Activated naive CD8-positive, alpha-beta T cell (primary cell): Measurements from ENCODE around the gene CRIM1.

Source experiments
- H3K27ac Mint-ChIP-seq: one replicate; pipeline ENCODE4 v1.8.0; 2021; ENCODE audit warnings: mixed read lengths
- H3K27me3 Mint-ChIP-seq: one replicate; pipeline ENCODE4 v1.8.0; 2021; ENCODE audit warnings: mixed read lengths
- H3K36me3 Mint-ChIP-seq: one replicate; pipeline ENCODE4 v1.8.0; 2021; ENCODE audit warnings: mixed read lengths
- H3K4me1 Mint-ChIP-seq: one replicate; pipeline ENCODE4 v1.8.0; 2021; ENCODE audit warnings: low read depth, mixed read lengths
- H3K4me3 Mint-ChIP-seq: one replicate; pipeline ENCODE4 v1.8.0; 2021; ENCODE audit warnings: mild to moderate bottlenecking, mixed read lengths
- H3K9me3 Mint-ChIP-seq: one replicate; pipeline ENCODE4 v1.8.0; 2021; ENCODE audit warnings: low read depth, mixed read lengths

Gene CRIM1

GRCh38 chr2:36433311-36434217 is 78.0 kb downstream of the CRIM1 start:
- H3K36me3 Mint-ChIP-seq, result no peaks in the 10 kb centered on the region
- no peak overlapping the region for H3K4me3 Mint-ChIP-seq
- H3K9me3 Mint-ChIP-seq, result no peaks in the 10 kb centered on the region
- H3K27me3 Mint-ChIP-seq, result no peaks in the 10 kb centered on the region
- no peaks in the 10 kb centered on the region for H3K4me1 Mint-ChIP-seq
- no peak overlapping the region for H3K27ac Mint-ChIP-seq

DNA sequence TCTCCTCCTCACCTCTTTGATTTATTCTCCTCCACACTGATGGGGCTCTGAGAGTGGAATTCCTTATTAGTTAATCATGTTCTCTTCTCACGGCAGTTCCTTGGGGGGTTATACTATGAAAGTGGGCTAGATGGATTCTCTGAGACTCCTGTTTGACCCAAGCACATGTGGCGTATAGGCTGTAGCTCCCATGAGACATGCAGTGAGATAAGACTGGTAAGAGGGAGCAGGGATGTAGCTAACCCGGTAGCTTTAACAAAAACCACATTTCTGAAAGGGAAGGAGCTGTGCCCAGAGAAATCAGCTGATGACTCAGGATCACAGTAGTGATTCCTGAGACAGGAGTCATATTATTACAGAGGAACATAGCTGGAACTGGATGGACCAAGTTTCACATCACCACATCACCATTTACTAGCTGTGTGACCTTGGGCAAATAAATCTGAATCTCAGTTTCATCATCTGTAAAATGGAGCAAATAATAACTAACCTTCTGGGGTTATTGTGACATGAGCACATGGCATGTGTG is 82.9 kb downstream of the CRIM1 start:
- peaks cover 6% of the 10 kb centered on the region for H3K36me3 Mint-ChIP-seq
- H3K9me3 Mint-ChIP-seq, result no peaks in the 10 kb centered on the region
- H3K27ac Mint-ChIP-seq, result no peak overlapping the region
- no peaks in the 10 kb centered on the region for H3K27me3 Mint-ChIP-seq
- no peak overlapping the region for H3K4me3 Mint-ChIP-seq
- H3K4me1 Mint-ChIP-seq, result peaks cover 7% of the 10 kb centered on the region

DNA sequence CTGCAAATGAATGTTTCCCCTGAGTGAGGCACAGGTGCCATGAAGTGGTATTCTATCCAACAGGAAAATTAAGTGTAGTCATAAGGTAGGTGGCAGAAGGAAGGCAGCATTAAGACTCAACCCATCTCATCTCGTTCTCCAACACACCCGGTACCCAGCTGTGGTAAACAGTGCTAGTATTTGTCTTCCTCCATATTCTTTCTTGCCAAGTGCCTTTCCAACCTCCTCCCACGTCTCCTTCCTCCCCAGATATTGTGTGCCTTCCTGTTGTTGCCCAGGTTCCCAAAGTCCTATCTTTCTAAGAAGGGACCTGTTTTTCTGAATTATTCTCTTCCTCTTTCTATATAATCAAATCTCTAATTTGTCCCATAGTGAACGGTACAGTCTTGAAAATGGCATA is 83.5 kb downstream of the CRIM1 start:
- Mint-ChIP-seq H3K36me3 (peaks cover 9% of the 10 kb centered on the region), H3K27me3 (no peaks in the 10 kb centered on the region), H3K4me1 (peaks cover 7% of the 10 kb centered on the region), H3K4me3 (no peak overlapping the region), H3K9me3 (no peaks in the 10 kb centered on the region), H3K27ac (no peak overlapping the region)

- H3K9me3 Mint-ChIP-seq, result no peaks in the 10 kb centered on the region
- H3K4me3 Mint-ChIP-seq, result no peak overlapping the region
- H3K36me3 Mint-ChIP-seq, result peaks cover 16% of the 10 kb centered on the region
- no peaks in the 10 kb centered on the region for H3K27me3 Mint-ChIP-seq
- H3K27ac Mint-ChIP-seq, result no peak overlapping the region
- peaks cover 7% of the 10 kb centered on the region for H3K4me1 Mint-ChIP-seq
Measured at GRCh38 chr2:36441065-36441625, 85.6 kb downstream of the CRIM1 start.

GRCh38 chr2:36441816-36442215 is 86.2 kb downstream of the CRIM1 start:
- H3K36me3 Mint-ChIP-seq, result peaks cover 16% of the 10 kb centered on the region
- no peaks in the 10 kb centered on the region for H3K9me3 Mint-ChIP-seq
- H3K27ac Mint-ChIP-seq, result no peak overlapping the region
- H3K4me1 Mint-ChIP-seq, result peaks cover 7% of the 10 kb centered on the region
- H3K4me3 Mint-ChIP-seq, result no peak overlapping the region
- H3K27me3 Mint-ChIP-seq, result no peaks in the 10 kb centered on the region

DNA sequence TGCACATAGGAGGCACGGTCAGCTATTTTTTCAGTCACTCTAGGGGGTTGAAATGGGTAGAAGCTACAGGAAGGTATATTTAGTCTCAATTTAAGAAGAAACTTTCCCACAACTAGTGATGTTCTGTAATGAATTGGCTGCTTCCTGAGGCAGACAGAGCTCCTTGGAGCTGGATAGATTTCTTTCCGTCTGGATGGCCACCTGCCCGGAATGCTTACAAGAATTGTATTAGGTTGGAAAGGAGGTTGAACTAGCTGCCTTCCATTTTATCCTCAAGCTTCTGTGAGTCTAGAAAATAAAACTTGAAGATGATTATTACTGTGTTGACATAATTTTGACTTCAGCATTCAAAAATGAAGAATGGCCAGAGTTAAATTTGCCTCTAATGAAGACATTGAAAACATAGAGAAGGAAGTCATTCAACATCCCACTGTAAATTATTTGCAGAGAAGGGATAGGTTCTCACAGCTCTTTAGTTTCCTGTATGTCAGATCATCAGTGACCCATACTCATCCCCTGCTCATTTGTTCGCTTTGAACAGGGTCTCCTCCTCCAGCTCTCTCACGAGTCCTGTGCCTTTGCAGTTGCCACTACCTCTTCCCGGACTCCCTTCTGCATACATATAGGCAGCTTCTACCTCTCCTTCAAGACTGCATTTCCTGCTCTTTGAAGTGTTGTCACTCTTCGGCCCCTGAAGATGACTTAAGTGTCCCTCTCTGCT is 88.8 kb downstream of the CRIM1 start:
- Mint-ChIP-seq H3K9me3 (no peaks in the 10 kb centered on the region), H3K27me3 (no peaks in the 10 kb centered on the region), H3K36me3 (peaks cover 20% of the 10 kb centered on the region), H3K27ac (no peak overlapping the region), H3K4me1 (peaks cover 7% of the 10 kb centered on the region), H3K4me3 (no peak overlapping the region)

DNA sequence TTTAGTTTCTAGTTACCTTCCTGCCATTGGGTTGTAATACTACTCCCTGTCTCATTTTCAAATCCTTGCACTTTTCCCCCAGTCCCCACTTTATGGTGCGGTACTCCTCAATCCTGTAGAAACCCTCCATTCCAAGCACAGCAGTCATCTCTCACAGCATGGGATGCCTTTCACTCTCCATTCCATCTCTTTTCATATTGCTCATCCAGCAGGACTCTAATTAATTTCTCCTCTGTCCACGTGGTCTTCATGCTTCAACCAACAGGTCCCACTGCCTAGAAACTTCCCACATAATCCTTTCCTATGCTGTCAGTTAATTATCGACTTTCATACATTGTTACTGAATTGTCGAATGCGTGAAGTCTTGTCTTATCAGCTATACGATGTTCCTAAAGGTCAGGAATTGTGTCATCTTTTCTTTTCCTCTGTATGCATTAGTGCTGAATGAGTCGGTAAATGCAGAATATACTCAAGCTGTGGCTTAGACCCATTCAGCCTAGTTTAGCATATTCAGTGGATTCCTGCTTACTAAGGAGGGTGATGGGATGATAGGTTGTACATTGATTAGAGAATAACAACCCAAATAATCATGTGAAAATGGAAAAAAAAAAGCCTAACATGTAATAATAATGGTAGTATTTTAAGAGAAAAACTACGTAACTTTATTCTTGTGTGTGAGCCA is 89.7 kb downstream of the CRIM1 start:
- Mint-ChIP-seq H3K4me3 (no peak overlapping the region), H3K9me3 (no peaks in the 10 kb centered on the region), H3K27me3 (no peaks in the 10 kb centered on the region), H3K4me1 (peaks cover 7% of the 10 kb centered on the region), H3K27ac (no peak overlapping the region), H3K36me3 (peaks cover 20% of the 10 kb centered on the region)

DNA sequence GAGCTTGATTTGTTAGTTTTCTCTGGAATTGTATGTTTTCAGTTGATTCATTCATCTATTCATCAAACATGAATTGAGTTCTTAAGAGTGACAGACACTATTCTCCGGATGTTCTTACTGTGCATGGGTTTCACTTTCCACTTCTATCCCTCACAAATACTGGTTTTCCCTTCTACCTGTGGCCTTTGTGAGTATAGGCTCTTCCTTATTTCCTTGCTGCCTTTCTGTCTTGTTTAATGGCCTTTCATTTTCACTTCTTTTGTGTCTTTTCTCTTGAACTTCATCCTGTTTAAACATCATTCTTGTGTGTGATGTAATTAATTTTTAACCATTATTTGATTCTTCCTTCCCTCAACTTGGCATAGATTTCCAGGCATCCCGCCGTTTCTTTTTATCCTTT is 90.7 kb downstream of the CRIM1 start:
- Mint-ChIP-seq H3K4me3 (no peak overlapping the region), H3K27ac (no peak overlapping the region), H3K27me3 (no peaks in the 10 kb centered on the region), H3K9me3 (no peaks in the 10 kb centered on the region), H3K4me1 (peaks cover 7% of the 10 kb centered on the region), H3K36me3 (peaks cover 18% of the 10 kb centered on the region)

- H3K4me3 Mint-ChIP-seq, result no peak overlapping the region
- H3K36me3 Mint-ChIP-seq, result peaks cover 12% of the 10 kb centered on the region
- no peak overlapping the region for H3K27ac Mint-ChIP-seq
- H3K9me3 Mint-ChIP-seq, result no peaks in the 10 kb centered on the region
- no peaks in the 10 kb centered on the region for H3K4me1 Mint-ChIP-seq
- no peaks in the 10 kb centered on the region for H3K27me3 Mint-ChIP-seq
Measured at GRCh38 chr2:36449213-36449612, 93.6 kb downstream of the CRIM1 start.

- no peaks in the 10 kb centered on the region for H3K4me1 Mint-ChIP-seq
- no peak overlapping the region for H3K4me3 Mint-ChIP-seq
- H3K27me3 Mint-ChIP-seq, result no peaks in the 10 kb centered on the region
- no peaks in the 10 kb centered on the region for H3K9me3 Mint-ChIP-seq
- peaks cover 9% of the 10 kb centered on the region for H3K36me3 Mint-ChIP-seq
- H3K27ac Mint-ChIP-seq, result no peak overlapping the region
Measured at GRCh38 chr2:36449943-36450392, 94.4 kb downstream of the CRIM1 start.

DNA sequence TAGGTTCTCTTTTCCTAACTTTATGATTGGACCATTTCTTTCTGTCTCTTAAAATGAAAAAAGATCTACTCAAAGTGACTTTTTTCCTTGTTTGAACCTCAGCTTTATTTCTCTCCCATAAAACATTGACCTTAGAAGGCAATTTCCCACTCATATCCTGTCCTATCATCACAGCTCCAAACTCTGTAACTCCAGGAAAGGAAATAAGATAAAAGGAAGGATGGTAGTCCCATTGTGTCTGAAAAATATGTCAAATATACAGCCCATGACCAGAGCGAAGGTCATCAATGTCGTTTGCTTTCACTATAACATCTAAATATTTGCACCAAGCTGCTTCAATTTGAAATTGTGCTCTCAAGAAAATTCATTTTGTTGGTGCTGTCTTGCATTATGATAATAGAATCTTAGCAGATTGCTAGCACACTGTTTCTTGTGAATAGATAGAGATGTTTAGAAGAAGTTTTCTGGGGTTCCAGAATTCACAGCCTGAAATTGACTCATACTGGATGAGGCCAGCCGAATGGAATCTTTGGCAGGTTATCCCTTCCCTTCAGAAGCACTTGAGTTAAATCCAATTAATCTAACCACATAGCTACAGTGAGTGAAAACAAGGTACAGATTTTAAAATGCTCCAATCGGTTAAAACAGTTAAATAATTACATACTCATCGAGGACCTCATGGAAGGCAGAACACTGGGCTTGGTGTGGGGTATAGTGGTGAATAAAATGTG is 95.1 kb downstream of the CRIM1 start:
- Mint-ChIP-seq H3K4me1 (no peaks in the 10 kb centered on the region), H3K4me3 (no peak overlapping the region), H3K27me3 (no peaks in the 10 kb centered on the region), H3K27ac (no peak overlapping the region), H3K9me3 (no peaks in the 10 kb centered on the region), H3K36me3 (peaks cover 4% of the 10 kb centered on the region)

DNA sequence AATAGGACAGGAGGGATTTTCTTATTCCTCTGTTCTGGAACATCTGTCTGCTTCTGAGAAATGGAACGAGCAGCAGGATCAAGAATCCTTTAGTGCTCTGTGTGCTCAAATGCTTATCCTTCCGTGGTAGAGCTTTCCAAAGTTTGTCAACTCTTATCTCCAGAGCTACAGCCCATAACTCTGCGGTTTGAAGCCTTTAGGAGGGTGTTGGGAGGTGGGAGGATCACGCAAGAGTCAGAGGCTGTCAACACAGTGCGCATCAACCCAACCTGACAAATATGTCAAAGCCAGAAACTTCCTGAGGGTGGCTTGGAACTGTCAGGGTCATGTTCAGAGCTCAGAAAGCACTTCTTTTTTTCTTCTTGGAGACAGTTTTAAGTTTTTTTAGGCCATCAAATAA is 95.9 kb downstream of the CRIM1 start:
- H3K9me3 Mint-ChIP-seq, result no peaks in the 10 kb centered on the region
- no peaks in the 10 kb centered on the region for H3K27me3 Mint-ChIP-seq
- no peaks in the 10 kb centered on the region for H3K4me1 Mint-ChIP-seq
- H3K4me3 Mint-ChIP-seq, result no peak overlapping the region
- H3K27ac Mint-ChIP-seq, result no peak overlapping the region
- H3K36me3 Mint-ChIP-seq, result peaks cover 4% of the 10 kb centered on the region

GRCh38 chr2:36452260-36452659 is 96.7 kb downstream of the CRIM1 start:
- Mint-ChIP-seq H3K4me3 (no peak overlapping the region), H3K27me3 (no peaks in the 10 kb centered on the region), H3K4me1 (no peaks in the 10 kb centered on the region), H3K9me3 (no peaks in the 10 kb centered on the region), H3K27ac (no peak overlapping the region), H3K36me3 (peaks cover 4% of the 10 kb centered on the region)

- H3K27me3 Mint-ChIP-seq, result no peaks in the 10 kb centered on the region
- no peak overlapping the region for H3K27ac Mint-ChIP-seq
- H3K36me3 Mint-ChIP-seq, result no peaks in the 10 kb centered on the region
- H3K4me1 Mint-ChIP-seq, result no peaks in the 10 kb centered on the region
- H3K9me3 Mint-ChIP-seq, result no peaks in the 10 kb centered on the region
- H3K4me3 Mint-ChIP-seq, result no peak overlapping the region
Measured at GRCh38 chr2:36453652-36454051, 98.1 kb downstream of the CRIM1 start.
